ENCODE measurements around the gene MAT2B. TPM values are rescaled to one million over a fixed set of nuclear protein-coding genes. Genes with fewer than 3 reads are reported as not detected.

Gene MAT2B
- total RNA-seq, 1 experiment from 2014 or later, result 55.7 TPM

DNA sequence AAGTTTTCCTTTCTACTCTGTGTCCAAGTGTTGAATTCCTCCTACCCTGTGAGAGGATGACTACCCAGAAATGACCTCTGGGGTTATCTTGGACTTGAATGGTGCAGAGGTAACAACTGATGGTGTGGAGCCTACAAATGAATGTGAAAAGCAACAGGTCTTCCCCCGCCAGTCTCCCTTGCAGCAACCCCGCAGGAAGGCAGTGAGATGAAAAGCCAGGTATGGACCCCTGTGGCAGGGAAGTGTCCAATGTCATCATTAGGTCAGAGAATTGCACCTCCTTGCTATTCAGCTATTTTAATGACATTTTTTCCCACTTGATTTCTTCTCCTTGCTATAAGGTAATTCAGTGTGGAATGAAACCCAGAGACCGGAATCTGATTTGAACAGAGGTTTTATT, 58.5 kb downstream of the MAT2B start:
- Mint-ChIP-seq H3K4me3 (peak overlapping the region; percentile 36), H3K27me3 (ENCODE audit: low read depth) (peaks cover 21% of the 10 kb centered on the region), H3K4me1 (peaks cover 62% of the 10 kb centered on the region), H3K27ac (no peak overlapping the region), H3K9me3 (peaks cover 3% of the 10 kb centered on the region; the same call in 1 of the 2 replicates), H3K36me3 (no peaks in the 10 kb centered on the region)
- ATAC-seq (peak; percentile 46), DNase-seq (ENCODE audit: low spot score) (no peak)
- TF ChIP-seq, protein P1, sequence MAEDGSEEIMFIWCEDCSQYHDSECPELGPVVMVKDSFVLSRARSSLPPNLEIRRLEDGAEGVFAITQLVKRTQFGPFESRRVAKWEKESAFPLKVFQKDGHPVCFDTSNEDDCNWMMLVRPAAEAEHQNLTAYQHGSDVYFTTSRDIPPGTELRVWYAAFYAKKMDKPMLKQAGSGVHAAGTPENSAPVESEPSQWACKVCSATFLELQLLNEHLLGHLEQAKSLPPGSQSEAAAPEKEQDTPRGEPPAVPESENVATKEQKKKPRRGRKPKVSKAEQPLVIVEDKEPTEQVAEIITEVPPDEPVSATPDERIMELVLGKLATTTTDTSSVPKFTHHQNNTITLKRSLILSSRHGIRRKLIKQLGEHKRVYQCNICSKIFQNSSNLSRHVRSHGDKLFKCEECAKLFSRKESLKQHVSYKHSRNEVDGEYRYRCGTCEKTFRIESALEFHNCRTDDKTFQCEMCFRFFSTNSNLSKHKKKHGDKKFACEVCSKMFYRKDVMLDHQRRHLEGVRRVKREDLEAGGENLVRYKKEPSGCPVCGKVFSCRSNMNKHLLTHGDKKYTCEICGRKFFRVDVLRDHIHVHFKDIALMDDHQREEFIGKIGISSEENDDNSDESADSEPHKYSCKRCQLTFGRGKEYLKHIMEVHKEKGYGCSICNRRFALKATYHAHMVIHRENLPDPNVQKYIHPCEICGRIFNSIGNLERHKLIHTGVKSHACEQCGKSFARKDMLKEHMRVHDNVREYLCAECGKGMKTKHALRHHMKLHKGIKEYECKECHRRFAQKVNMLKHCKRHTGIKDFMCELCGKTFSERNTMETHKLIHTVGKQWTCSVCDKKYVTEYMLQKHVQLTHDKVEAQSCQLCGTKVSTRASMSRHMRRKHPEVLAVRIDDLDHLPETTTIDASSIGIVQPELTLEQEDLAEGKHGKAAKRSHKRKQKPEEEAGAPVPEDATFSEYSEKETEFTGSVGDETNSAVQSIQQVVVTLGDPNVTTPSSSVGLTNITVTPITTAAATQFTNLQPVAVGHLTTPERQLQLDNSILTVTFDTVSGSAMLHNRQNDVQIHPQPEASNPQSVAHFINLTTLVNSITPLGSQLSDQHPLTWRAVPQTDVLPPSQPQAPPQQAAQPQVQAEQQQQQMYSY (CRISPR knock-in tag; IDR thresholded peaks at IDR 0.05), result peak; percentile 77
- peak; percentile 46 for TF ChIP-seq ZNF423 (CRISPR knock-in tag; IDR thresholded peaks at IDR 0.05)
- TF ChIP-seq, protein P2, sequence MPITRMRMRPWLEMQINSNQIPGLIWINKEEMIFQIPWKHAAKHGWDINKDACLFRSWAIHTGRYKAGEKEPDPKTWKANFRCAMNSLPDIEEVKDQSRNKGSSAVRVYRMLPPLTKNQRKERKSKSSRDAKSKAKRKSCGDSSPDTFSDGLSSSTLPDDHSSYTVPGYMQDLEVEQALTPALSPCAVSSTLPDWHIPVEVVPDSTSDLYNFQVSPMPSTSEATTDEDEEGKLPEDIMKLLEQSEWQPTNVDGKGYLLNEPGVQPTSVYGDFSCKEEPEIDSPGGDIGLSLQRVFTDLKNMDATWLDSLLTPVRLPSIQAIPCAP (CRISPR knock-in tag; IDR thresholded peaks at IDR 0.05), result no peak
- POLR2A ChIA-PET, result no interaction called here
- CTCF ChIA-PET, result interaction anchor here (0.6 to 2.7 kb wide), 7 partner anchors 29 to 132 kb away, joined by 3 to 15 read pairs (median 4); partner anchors contain the start of gene MAT2B

DNA sequence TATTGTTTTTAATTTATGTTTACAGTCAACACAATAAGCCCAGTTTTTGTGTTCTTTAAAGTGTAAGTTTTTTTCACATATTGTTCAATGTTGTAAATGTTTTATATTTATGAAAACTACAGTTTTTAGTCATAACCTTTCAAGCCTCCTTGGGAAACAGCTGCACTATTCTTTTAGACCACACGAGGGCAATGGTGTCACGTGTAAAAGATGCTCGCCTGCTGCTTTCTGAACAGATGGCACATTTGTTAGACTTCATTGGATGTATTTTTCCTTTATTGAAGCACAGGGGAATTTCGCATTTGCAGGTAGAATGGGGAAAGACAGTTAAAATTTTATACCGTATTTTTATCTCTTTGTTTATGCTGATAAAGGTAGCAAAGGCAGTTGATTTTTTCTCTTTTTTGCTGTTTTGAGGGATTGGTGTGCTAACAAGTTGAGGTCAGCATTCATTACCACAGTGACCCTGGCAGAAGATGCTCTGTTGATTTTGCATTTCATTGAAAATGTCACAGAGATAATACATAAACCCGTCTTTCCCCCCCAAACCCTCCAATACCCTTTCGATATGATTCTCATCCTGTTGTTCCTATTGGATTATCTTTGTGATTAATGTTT, 59.0 kb downstream of the MAT2B start:
- no peak for ATAC-seq
- TF ChIP-seq, protein P3, sequence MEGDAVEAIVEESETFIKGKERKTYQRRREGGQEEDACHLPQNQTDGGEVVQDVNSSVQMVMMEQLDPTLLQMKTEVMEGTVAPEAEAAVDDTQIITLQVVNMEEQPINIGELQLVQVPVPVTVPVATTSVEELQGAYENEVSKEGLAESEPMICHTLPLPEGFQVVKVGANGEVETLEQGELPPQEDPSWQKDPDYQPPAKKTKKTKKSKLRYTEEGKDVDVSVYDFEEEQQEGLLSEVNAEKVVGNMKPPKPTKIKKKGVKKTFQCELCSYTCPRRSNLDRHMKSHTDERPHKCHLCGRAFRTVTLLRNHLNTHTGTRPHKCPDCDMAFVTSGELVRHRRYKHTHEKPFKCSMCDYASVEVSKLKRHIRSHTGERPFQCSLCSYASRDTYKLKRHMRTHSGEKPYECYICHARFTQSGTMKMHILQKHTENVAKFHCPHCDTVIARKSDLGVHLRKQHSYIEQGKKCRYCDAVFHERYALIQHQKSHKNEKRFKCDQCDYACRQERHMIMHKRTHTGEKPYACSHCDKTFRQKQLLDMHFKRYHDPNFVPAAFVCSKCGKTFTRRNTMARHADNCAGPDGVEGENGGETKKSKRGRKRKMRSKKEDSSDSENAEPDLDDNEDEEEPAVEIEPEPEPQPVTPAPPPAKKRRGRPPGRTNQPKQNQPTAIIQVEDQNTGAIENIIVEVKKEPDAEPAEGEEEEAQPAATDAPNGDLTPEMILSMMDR (IDR thresholded peaks at IDR 0.05), result peak; percentile 86
- TF ChIP-seq, protein P4, sequence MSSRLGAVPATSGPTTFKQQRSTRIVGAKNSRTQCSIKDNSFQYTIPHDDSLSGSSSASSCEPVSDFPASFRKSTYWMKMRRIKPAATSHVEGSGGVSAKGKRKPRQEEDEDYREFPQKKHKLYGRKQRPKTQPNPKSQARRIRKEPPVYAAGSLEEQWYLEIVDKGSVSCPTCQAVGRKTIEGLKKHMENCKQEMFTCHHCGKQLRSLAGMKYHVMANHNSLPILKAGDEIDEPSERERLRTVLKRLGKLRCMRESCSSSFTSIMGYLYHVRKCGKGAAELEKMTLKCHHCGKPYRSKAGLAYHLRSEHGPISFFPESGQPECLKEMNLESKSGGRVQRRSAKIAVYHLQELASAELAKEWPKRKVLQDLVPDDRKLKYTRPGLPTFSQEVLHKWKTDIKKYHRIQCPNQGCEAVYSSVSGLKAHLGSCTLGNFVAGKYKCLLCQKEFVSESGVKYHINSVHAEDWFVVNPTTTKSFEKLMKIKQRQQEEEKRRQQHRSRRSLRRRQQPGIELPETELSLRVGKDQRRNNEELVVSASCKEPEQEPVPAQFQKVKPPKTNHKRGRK (CRISPR knock-in tag; IDR thresholded peaks at IDR 0.05; ENCODE audit: borderline replicate concordance), result no peak
- DNase-seq (ENCODE audit: low spot score), result peak; percentile 57
- POLR2A ChIA-PET, result no interaction called here
- Mint-ChIP-seq H3K36me3 (no peaks in the 10 kb centered on the region), H3K4me1 (peaks cover 68% of the 10 kb centered on the region), H3K27ac (no peak overlapping the region), H3K27me3 (ENCODE audit: low read depth) (peaks cover 21% of the 10 kb centered on the region), H3K9me3 (no peaks in the 10 kb centered on the region; the same call in 1 of the 2 replicates), H3K4me3 (no peak overlapping the region)
- CTCF ChIA-PET, result interaction anchor here (0.8 to 2.7 kb wide), 10 partner anchors 30 to 1404 kb away, joined by 3 to 15 read pairs (median 5); no protein-coding TSS in a partner anchor

DNA sequence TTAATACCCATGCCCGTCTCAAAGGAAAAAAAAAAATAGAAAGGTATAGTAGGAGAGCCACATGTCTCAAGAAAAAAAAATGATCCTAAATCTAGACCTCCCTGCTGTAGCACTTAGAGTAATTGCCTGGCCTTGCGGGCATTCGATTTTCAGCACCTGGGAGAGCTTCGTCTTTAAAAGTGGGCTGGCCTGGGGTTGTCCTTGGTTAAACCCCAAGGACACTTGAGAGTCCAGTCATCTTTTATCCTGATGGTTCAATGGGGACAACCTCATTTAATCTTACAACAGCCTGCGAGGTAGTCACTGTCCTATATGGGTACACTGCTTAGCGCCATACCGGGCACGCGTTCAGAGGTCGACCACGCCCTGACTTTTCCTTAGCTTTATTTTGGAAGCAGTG, 60.1 kb downstream of the MAT2B start:
- TF ChIP-seq PRRX2 (CRISPR knock-in tag; IDR thresholded peaks at IDR 0.05) (no peak), ETV6 (CRISPR knock-in tag; IDR thresholded peaks at IDR 0.05) (0 out of 2 replicates have a peak, but pooled peaks have one; percentile 4), ESRRA (CRISPR knock-in tag; IDR thresholded peaks at IDR 0.05; ENCODE audit: borderline replicate concordance) (peak; percentile 77; the same call in 1 of the 2 replicates), ATF1 (CRISPR knock-in tag; IDR thresholded peaks at IDR 0.05) (no peak)
- TF ChIP-seq, protein P5, sequence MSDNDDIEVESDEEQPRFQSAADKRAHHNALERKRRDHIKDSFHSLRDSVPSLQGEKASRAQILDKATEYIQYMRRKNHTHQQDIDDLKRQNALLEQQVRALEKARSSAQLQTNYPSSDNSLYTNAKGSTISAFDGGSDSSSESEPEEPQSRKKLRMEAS (CRISPR knock-in tag; IDR thresholded peaks at IDR 0.05), result 0 out of 2 replicates have a peak, but pooled peaks have one; percentile 21
- TF ChIP-seq, protein P6, sequence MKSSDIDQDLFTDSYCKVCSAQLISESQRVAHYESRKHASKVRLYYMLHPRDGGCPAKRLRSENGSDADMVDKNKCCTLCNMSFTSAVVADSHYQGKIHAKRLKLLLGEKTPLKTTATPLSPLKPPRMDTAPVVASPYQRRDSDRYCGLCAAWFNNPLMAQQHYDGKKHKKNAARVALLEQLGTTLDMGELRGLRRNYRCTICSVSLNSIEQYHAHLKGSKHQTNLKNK (CRISPR knock-in tag; IDR thresholded peaks at IDR 0.05), result no peak
- peaks cover 78% of the 10 kb centered on the region for H3K4me1 Mint-ChIP-seq
- H3K27ac Mint-ChIP-seq, result peak overlapping the region; percentile 35; the same call in 1 of the 2 replicates
- ATAC-seq (peak; percentile 45), DNase-seq (ENCODE audit: low spot score) (peak; percentile 27)
- ChIA-PET POLR2A (no interaction called here), CTCF (interaction anchor here (0.5 to 2.7 kb wide), 11 partner anchors 13 to 1403 kb away, joined by 3 to 15 read pairs (median 3); partner anchors contain the start of gene HMMR)
- peak overlapping the region; percentile 74 for H3K4me3 Mint-ChIP-seq
- no peaks in the 10 kb centered on the region; the same call in 1 of the 2 replicates for H3K9me3 Mint-ChIP-seq
- H3K27me3 Mint-ChIP-seq (ENCODE audit: low read depth), result peaks cover 21% of the 10 kb centered on the region
- no peaks in the 10 kb centered on the region for H3K36me3 Mint-ChIP-seq
